KMS-11 (cell line): ENCODE measurements around the gene COL7A1.

Experiments
- H2AFZ ChIP-seq: fragments of 200-600 bp; sonication (generic); 2 replicates; pipeline ENCODE4 v1.6.1; 2016; ENCODE audit warnings: antibody characterized with exemption, mixed run types, low read depth
- H3K27ac ChIP-seq: fragments of 200-600 bp; sonication (generic); 2 replicates; pipeline ENCODE4 v1.6.1; 2016; ENCODE audit warnings: mild to moderate bottlenecking, mixed run types
- H3K27me3 ChIP-seq: fragments of 200-600 bp; sonication (generic); 2 replicates; pipeline ENCODE4 v1.6.1; 2017; ENCODE audit warnings: mild to moderate bottlenecking, low read depth, mixed run types, moderate library complexity; ENCODE audit not compliant: insufficient read depth
- H3K36me3 ChIP-seq: fragments of 200-600 bp; sonication (generic); 2 replicates; pipeline ENCODE4 v1.6.1; 2017; ENCODE audit warnings: mild to moderate bottlenecking, mixed run types; ENCODE audit not compliant: insufficient read depth
- H3K4me1 ChIP-seq: fragments of 200-600 bp; sonication (generic); 2 replicates; pipeline ENCODE4 v1.6.1; 2016; ENCODE audit warnings: mild to moderate bottlenecking, low read depth, mixed run types; ENCODE audit not compliant: poor library complexity, severe bottlenecking
- H3K4me2 ChIP-seq: fragments of 200-600 bp; sonication (generic); 2 replicates; pipeline ENCODE4 v1.7.0; 2016; ENCODE audit warnings: mild to moderate bottlenecking, mixed run types
- H3K4me3 ChIP-seq: fragments of 200-600 bp; sonication (generic); IDR thresholded peaks from 2 replicates; pipeline ENCODE4 v1.6.1; 2017; ENCODE audit warnings: low read depth, low read length, mixed read lengths; ENCODE audit not compliant: insufficient read depth
- H3K79me2 ChIP-seq: fragments of 200-600 bp; sonication (generic); 2 replicates; pipeline ENCODE4 v1.6.1; 2016; ENCODE audit warnings: low read depth, mixed run types; ENCODE audit not compliant: insufficient read depth
- H3K9ac ChIP-seq: fragments of 200-600 bp; sonication (generic); 2 replicates; pipeline ENCODE4 v1.6.1; 2016; ENCODE audit warnings: mild to moderate bottlenecking, mixed run types
- H4K20me1 ChIP-seq: fragments of 200-600 bp; sonication (generic); 2 replicates; pipeline ENCODE4 v1.6.1; 2016; ENCODE audit warnings: mild to moderate bottlenecking, mixed run types; ENCODE audit not compliant: insufficient read depth
- CTCF ChIP-seq: fragments of 200-600 bp; sonication (generic); conservative IDR thresholded peaks from 2 replicates; pipeline ENCODE4 v1.6.1; 2017; ENCODE audit warnings: low read depth, mild to moderate bottlenecking, antibody characterized with exemption, low read length, moderate library complexity, mixed read lengths

Gene COL7A1

DNA sequence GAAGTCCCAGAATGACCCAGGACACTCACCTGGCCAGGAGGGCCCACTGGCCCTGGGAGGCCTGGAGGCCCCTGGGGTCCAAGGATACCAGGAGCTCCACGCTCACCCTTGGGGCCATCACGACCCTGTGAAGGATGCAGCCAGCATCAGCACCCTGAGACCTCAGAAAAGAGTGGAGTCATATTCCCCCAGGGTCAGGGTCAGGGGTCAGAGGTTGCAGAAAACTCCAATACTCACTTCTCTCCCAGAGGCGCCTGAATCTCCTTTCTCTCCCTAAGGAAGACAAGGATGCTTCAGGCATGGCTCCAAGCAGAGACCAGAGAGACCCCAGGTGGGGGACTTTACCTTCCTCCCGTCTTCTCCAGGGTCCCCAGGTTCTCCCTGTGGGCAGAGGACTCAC lies 18.5 kb downstream of the COL7A1 start:
- Histone ChIP-seq H3K27me3 (peaks cover 17% of the 10 kb centered on the region; the same call in 1 of the 2 replicates), H3K79me2 (no peaks in the 10 kb centered on the region), H2AFZ (no peak overlapping the region), H3K4me2 (no peak overlapping the region), H3K4me1 (no peaks in the 10 kb centered on the region), H3K9ac (no peak overlapping the region), H3K36me3 (no peaks in the 10 kb centered on the region), H4K20me1 (no peaks in the 10 kb centered on the region), H3K4me3 (no peak overlapping the region), H3K27ac (no peak overlapping the region)
- no peak for TF ChIP-seq CTCF

DNA sequence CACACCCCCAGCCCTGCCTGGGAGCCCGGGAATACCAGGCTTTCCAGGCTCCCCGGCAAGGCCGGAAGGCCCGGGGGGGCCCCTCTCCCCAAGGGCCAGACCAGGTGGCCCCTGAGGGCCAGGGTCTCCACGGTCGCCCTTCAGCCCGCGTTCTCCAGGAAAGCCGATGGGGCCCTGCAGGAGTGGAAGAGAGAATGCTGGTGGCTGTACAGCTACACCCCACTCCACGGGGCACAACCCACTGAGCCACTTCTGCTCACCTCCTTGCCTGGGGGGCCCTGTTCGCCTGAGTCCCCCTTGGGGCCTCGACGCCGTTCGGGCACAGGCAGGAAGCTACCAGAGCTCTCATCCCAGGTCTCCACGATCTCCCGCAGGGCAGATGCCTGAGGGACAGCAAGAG lies 19.8 kb downstream of the COL7A1 start:
- Histone ChIP-seq H2AFZ (no peak overlapping the region), H3K4me3 (no peak overlapping the region), H3K4me2 (no peak overlapping the region), H3K79me2 (no peaks in the 10 kb centered on the region), H3K36me3 (no peaks in the 10 kb centered on the region), H3K27me3 (peaks cover 6% of the 10 kb centered on the region; the same call in 1 of the 2 replicates), H3K4me1 (no peaks in the 10 kb centered on the region), H3K27ac (no peak overlapping the region), H4K20me1 (no peaks in the 10 kb centered on the region), H3K9ac (no peak overlapping the region)
- TF ChIP-seq CTCF, result no peak

DNA sequence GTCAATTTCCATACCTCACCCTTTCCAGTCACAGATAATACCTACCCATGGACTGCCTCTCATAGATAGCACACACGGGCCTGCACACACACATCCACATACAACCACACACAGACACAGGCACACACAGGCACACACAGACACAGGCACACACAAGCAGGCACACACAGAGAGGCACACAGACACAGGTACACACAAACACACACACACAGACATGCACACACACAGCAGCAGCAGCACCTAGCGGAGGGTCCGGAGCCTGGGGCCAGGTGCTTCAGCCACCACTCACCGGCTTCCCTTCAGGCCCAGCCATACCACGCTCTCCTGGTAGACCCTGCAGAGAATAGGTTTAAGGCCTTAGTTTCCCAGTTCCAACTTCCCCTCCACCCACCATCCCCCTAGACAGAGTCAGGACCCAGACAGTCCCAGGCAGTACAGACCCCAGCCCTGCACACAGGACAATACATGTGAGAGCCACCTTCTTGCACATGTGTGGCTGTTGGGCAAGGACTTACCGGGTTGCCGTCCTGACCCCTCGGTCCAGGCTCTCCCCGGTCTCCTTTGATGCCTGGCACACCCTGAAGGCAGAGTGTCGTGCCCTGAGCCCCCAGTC lies 21.1 kb downstream of the COL7A1 start:
- H3K79me2 ChIP-seq, result no peaks in the 10 kb centered on the region

GRCh38 chr3:48572517-48572916 lies 22.6 kb downstream of the COL7A1 start:
- H3K36me3 ChIP-seq, result no peaks in the 10 kb centered on the region

More for the DNA sequence above, 21.1 kb downstream of the COL7A1 start:
- no peaks in the 10 kb centered on the region for H3K4me1 ChIP-seq
- no peaks in the 10 kb centered on the region for H3K36me3 ChIP-seq
- no peak overlapping the region for H3K4me2 ChIP-seq
- H3K27me3 ChIP-seq, result no peaks in the 10 kb centered on the region; the same call in 1 of the 2 replicates
- H2AFZ ChIP-seq, result no peak overlapping the region
- H3K27ac ChIP-seq, result no peak overlapping the region
- no peak for TF ChIP-seq CTCF
- no peak overlapping the region for H3K4me3 ChIP-seq
- H4K20me1 ChIP-seq, result no peaks in the 10 kb centered on the region
- no peak overlapping the region for H3K9ac ChIP-seq

More at GRCh38 chr3:48572517-48572916, 22.6 kb downstream of the COL7A1 start:
- no peaks in the 10 kb centered on the region for H3K4me1 ChIP-seq
- no peak overlapping the region for H3K9ac ChIP-seq
- H3K27me3 ChIP-seq, result no peaks in the 10 kb centered on the region
- H3K4me2 ChIP-seq, result no peak overlapping the region
- no peak overlapping the region for H3K27ac ChIP-seq
- no peak overlapping the region for H3K4me3 ChIP-seq
- no peak for TF ChIP-seq CTCF
- no peaks in the 10 kb centered on the region for H4K20me1 ChIP-seq
- no peak overlapping the region for H2AFZ ChIP-seq
- no peaks in the 10 kb centered on the region for H3K79me2 ChIP-seq
